Naive B cell (primary cell): Measurements from ENCODE around the gene ZNF48. TPM values are rescaled to one million over a fixed set of nuclear protein-coding genes. Genes with fewer than 3 reads are reported as not detected.

Experiments used
- ATAC-seq, 2 donors: fragments of 150-1000 bp; cut with Tn5 transposase; 2 replicates each; pipeline ENCODE4 v1.10.0; 2021; ENCODE audit warnings: low read depth in 2 of 2, mild to moderate bottlenecking in 2 of 2, moderate library complexity in 2 of 2
- DNase-seq: peaks from one replicate; pipeline ENCODE4 v3.0.0; 2022
- H3K27ac Mint-ChIP-seq, 6 donors: one replicate each; pipeline ENCODE4 v1.8.0; 2020 to 2022; ENCODE audit warnings: mild to moderate bottlenecking in 6 of 6, mixed read lengths in 6 of 6, moderate library complexity in 5 of 6, inconsistent platforms in 2 of 6
- H3K27me3 Mint-ChIP-seq, 3 donors: one replicate each; pipeline ENCODE4 v1.8.0; 2021 to 2022; ENCODE audit warnings: mixed read lengths in 3 of 3, mild to moderate bottlenecking in 1 of 3
- H3K36me3 Mint-ChIP-seq, 2 donors: one replicate each; pipeline ENCODE4 v1.8.0; 2020 to 2022; ENCODE audit warnings: mixed read lengths in 2 of 2, inconsistent platforms in 1 of 2, mild to moderate bottlenecking in 1 of 2
- H3K4me1 Mint-ChIP-seq, 3 donors: one replicate each; pipeline ENCODE4 v1.8.0; 2020 to 2022; ENCODE audit warnings: mixed read lengths in 3 of 3, inconsistent platforms in 1 of 3, mild to moderate bottlenecking in 1 of 3, moderate library complexity in 1 of 3
- H3K4me3 Mint-ChIP-seq, 8 donors: one replicate each; pipeline ENCODE4 v1.8.0; 2020 to 2022; ENCODE audit warnings: mild to moderate bottlenecking in 8 of 8, mixed read lengths in 8 of 8, moderate library complexity in 8 of 8, inconsistent platforms in 2 of 8
- H3K9me3 Mint-ChIP-seq, 7 donors: one replicate each; pipeline ENCODE4 v1.8.0; 2020 to 2022; ENCODE audit warnings: mixed read lengths in 7 of 7, mild to moderate bottlenecking in 5 of 7, inconsistent platforms in 2 of 7, moderate library complexity in 1 of 7
- polyA plus RNA-seq, 6 donors: library from polyadenylated mRNA; unstranded; fragments of 300-500 nt; fragmentation: Illumina TruSeq; gene quantifications; one replicate each; pipeline ENCODE4 v1.2.3, GENCODE V29; 2021; ENCODE audit warnings: low read depth in 6 of 6

ZNF48 gene
- polyA plus RNA-seq, 6 donors from 2014 or later = 3.4 to 9.9 (median 7.0) TPM

DNA sequence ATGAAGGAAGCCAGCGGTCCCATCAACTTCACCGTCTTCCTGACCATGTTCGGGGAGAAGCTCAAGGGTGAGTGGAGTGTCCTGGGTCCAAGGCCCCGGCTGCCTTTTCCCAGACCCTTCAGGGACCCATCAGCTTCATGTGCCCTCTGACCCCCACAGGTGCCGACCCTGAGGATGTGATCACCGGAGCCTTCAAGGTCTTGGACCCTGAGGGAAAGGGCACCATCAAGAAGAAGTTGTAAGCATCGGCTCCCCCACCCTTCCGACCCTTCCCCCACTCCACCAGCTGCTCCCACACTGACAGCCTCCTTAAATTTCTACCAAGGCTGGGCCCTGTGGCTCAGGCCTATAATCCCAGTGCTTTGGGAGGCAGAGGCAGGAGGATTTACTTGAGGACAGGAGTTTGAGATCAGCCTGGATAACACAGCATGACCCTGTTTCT lies 18.7 kb upstream of the ZNF48 start:
- no peaks in the 10 kb centered on the region for H3K27me3 Mint-ChIP-seq
- peaks cover 33 to 58% (median 52%) of the 10 kb centered on the region in 3 donors for H3K4me1 Mint-ChIP-seq
- no peaks in the 10 kb centered on the region for H3K9me3 Mint-ChIP-seq
- DNase-seq = no peak
- no peak for ATAC-seq
- H3K4me3 Mint-ChIP-seq = peak overlapping the region in 3 of 8 donors; percentile 15 to 76 (median 23)
- no peaks in the 10 kb centered on the region for H3K36me3 Mint-ChIP-seq
- peak overlapping the region; percentile 34 to 100 (median 85) for H3K27ac Mint-ChIP-seq

DNA sequence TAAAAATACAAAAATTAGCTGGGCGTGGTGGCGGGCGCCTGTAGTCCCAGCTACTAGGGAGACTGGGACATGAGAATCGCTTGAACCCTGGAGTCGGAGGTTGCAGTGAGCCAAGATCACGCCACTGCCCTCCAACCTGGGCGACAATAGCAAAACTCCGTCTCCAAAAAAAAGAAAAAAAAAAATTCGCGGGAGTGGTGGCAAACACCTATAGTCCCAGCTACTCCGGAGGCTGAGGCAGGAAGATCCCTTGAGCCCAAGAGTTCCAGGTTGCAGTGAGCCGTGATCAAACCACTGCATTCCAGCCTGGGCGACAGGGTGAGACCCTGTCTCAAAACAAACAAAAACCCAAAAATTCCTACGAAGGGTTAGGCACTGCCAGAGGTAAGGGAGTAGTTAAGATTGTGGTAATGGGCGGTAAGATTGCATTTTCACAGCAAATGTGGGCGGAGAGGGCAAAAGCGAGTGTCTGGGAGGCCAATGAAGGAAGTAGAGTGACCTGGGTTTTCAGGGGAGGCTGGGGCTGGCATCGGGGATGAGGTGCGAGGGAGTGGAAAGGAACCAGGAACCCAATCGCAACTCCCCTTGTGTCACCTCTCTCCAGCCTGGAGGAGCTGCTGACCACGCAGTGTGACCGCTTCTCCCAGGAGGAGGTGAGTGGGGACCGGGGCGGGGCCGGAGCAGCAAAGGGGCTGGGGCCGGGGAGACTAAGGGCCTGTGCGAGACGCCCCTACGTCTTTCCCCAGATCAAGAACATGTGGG lies 18.0 kb upstream of the ZNF48 start:
- Mint-ChIP-seq H3K9me3 (no peaks in the 10 kb centered on the region), H3K4me3 (peak overlapping the region; percentile 93 to 99 (median 97)), H3K4me1 (peaks cover 33 to 56% (median 52%) of the 10 kb centered on the region in 3 donors), H3K36me3 (no peaks in the 10 kb centered on the region), H3K27ac (peak overlapping the region; percentile 100), H3K27me3 (no peaks in the 10 kb centered on the region)
- DNase-seq (no peak), ATAC-seq (peak in 1 of 2 donors; percentile 0)

DNA sequence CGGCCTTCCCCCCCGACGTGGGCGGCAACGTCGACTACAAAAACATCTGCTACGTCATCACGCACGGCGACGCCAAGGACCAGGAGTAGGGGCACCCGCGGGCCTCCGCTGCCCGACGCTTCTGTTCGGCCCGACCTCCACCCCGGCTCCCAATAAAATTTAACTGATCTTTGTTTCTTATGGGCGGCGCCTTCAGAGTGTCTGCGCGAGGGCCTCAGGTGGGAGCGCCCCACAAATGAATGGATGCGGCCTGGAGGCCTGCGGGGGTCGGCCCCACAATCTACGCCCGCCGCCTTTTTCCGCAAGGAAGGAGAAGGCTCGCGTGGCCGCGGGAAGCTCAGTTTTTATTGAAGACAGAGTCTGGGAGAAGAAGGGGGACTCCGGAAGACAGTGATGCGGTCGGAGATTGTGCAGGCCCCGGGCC lies 17.4 kb upstream of the ZNF48 start:
- no peaks in the 10 kb centered on the region for H3K36me3 Mint-ChIP-seq
- no peaks in the 10 kb centered on the region for H3K27me3 Mint-ChIP-seq
- peak; percentile 89 for DNase-seq
- H3K9me3 Mint-ChIP-seq = no peaks in the 10 kb centered on the region
- peaks cover 39 to 58% (median 53%) of the 10 kb centered on the region in 3 donors for H3K4me1 Mint-ChIP-seq
- peak overlapping the region; percentile 93 to 99 (median 97) for H3K4me3 Mint-ChIP-seq
- peak overlapping the region; percentile 100 for H3K27ac Mint-ChIP-seq
- ATAC-seq = peak; percentile 55

DNA sequence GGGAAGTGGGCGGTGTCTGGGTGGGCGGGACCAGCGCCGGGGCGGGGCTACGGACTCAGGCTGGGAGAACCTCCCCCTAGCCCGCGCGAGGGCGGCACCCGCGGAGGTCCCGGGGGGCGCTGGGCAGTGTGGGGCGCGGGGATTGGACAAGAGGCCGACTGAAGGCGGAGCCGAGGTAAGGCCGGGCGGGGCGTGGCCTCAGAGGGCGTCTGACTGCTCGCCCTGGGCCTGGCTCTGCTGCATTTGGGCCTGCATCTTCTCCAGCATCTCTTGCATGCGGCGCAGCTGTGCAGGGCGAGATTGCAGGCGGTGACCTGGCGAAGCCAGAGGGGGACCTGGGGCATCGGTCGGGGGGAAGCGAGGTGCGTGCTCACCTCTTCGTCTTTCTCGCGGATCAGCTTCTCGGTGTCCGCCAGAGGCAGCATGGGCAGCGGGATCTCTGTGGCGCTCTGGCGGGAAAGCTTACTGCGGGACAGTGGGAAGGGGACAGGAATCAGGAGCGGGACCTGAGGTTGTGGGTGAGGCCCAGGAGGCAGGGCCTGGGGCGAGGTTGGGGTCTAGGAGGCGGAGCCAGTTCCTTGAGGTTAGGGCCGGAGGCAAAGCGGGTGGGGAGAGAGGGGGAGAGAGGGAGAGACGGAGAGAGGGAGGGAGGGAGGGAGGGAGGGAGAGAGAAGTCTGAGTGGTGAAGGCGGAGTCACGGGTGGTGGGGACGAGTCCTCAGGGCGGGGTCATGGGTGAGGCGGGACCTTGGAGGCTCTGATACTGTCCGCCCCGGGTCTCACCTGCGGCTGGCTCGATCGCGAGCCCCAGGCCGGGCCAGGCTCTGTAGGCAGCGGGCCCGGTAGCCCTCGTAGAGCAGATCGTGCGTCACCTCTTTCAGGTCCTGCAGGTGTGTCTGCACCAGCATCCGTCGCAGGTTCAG lies 16.7 kb upstream of the ZNF48 start:
- H3K9me3 Mint-ChIP-seq = no peaks in the 10 kb centered on the region
- DNase-seq = peak; percentile 99
- H3K27me3 Mint-ChIP-seq = no peaks in the 10 kb centered on the region
- H3K4me1 Mint-ChIP-seq = peaks cover 41 to 62% (median 53%) of the 10 kb centered on the region in 3 donors
- ATAC-seq = peak; percentile 78 to 80
- H3K36me3 Mint-ChIP-seq = no peaks in the 10 kb centered on the region
- peak overlapping the region; percentile 93 to 99 (median 97) for H3K4me3 Mint-ChIP-seq
- peak overlapping the region; percentile 100 for H3K27ac Mint-ChIP-seq

DNA sequence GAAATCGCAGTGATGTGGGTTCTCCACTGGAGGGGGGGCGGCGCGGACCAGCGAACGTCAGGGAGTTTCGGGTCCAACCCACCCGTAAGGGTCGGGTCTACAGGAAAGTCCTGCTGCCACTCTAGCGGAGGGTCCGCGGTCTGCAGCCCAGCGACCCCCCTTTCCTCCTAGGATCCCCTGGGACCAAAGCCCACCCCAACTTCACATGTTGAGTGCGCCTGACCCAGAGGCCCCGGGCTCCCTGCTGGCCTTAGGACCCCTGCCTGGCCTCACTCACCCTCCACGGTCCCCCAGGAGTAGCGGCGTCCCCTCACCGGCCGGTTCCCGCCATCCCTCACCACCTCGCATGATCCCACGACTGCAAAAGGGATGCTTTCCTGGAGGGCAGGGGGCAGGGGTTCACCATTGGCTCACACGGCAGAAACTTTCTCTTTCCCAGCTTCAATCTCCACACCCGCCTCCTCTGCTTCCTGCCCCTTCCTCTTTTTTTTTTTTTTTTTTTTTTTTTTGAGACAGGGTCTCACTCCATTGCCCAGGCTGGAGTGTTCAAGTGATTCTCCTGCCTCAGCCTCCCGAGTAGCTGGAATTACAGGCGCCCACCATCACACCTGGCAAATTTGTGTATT lies 15.9 kb upstream of the ZNF48 start:
- no peak for DNase-seq
- Mint-ChIP-seq H3K9me3 (no peaks in the 10 kb centered on the region), H3K4me3 (peak overlapping the region; percentile 93 to 99 (median 97)), H3K27ac (peak overlapping the region; percentile 97 to 100 (median 100)), H3K36me3 (no peaks in the 10 kb centered on the region), H3K27me3 (no peaks in the 10 kb centered on the region), H3K4me1 (peaks cover 45 to 64% (median 58%) of the 10 kb centered on the region in 3 donors)
- ATAC-seq = no peak

DNA sequence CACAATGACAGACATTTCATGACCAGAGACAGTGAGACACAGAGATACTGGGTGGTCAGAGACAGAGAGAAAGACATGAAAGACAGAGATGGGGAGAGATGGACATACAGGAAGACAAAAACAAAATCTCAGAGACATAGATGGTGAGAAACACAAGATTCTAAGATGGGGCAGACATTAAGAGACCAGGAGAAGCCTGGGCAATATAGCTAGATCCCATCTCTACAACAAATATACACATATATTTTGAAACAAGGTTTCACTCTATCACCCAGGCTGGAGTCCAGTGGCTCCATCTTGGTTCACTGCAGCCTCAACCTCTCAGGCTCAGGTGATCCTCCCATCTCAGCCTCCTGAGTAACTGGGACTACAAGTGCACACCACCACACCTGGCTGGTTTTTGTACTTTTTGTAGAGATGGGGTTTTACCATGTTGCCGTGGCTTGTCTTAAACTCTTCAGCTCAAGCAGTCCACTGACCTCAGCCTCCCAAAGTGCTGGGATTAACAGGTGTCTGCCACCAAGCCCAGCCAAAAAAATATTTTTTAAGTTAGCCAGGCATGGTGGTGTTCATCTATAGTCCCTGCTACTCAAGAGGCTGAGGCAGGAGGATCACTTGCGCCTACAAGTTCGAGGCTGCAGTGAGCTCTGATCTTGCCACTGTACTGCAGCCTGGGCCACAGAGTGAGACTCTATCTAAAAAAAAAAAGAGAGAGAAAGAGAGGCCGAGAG lies 15.0 kb upstream of the ZNF48 start:
- ATAC-seq (no peak), DNase-seq (no peak)
- Mint-ChIP-seq H3K9me3 (no peaks in the 10 kb centered on the region), H3K27ac (peak overlapping the region; percentile 21 to 100 (median 100)), H3K4me3 (peak overlapping the region; percentile 69 to 99 (median 96)), H3K27me3 (no peaks in the 10 kb centered on the region), H3K36me3 (no peaks in the 10 kb centered on the region), H3K4me1 (peaks cover 45 to 65% (median 58%) of the 10 kb centered on the region in 3 donors)

DNA sequence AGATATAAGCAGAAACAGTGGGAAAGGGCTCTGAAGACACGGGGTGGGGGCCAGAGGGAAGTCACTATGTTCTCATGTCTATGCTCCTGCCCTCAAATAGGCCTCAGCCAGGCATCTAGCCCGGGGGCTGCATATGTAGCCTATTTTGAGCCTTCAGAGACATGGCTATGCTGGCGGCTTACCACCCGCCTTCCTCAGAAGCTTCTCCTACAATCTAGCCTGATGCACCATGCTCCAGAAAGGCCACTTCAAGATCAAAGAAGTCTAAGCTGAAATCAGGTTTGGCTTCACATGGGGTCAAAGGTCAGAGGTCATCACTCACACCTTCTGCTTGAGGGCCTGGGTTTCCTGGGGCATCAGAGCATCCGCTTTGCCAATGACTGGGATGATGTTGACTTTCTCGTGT lies 14.4 kb upstream of the ZNF48 start:
- Mint-ChIP-seq H3K9me3 (no peaks in the 10 kb centered on the region), H3K36me3 (no peaks in the 10 kb centered on the region), H3K27ac (peak overlapping the region in 4 of 6 donors; percentile 5 to 100 (median 92)), H3K4me1 (peaks cover 45 to 63% (median 58%) of the 10 kb centered on the region in 3 donors), H3K4me3 (peak overlapping the region in 7 of 8 donors; percentile 42 to 94 (median 84)), H3K27me3 (no peaks in the 10 kb centered on the region)
- ATAC-seq (no peak), DNase-seq (no peak)

DNA sequence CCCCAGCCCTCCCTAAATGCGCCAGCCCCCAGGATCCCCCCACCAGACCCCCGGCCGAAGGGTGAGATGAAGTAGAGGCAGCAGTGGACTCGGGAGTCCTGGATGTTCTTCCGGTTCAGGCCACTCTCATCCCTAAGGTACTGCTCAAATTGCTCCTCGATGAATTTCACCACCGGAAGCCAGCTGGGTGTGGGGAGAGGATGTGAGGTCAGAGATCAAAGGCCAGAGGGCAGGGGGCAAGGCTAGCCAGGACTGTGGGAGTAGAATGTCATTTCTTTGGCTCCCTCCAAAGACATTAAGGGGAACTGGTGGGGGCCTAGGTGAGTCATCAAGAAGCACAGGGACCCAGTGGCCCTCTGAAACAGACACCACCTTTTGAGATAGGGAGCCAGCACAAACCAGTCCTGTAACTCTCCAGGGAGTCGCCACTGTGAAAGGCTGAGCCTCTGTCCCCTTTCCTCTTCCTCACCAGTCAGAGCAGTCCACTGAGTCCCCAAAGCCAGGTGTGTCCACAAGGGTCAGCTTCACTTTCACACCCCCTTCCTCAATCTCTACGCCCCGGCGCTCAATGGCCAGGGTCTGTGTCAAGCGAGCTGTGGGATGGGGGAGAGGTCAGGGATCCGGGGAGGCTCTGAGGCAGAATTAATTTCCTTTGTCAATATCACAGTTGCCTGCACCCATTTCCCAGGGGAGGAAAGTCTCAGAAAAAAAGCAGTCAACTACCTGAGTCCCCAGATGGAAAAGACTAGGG lies 13.8 kb upstream of the ZNF48 start:
- H3K27me3 Mint-ChIP-seq = no peaks in the 10 kb centered on the region
- peak overlapping the region; percentile 83 to 94 (median 92) for H3K4me3 Mint-ChIP-seq
- no peaks in the 10 kb centered on the region for H3K9me3 Mint-ChIP-seq
- H3K4me1 Mint-ChIP-seq = peaks cover 45 to 63% (median 58%) of the 10 kb centered on the region in 3 donors
- ATAC-seq = no peak
- no peak for DNase-seq
- H3K27ac Mint-ChIP-seq = peak overlapping the region; percentile 58 to 100 (median 85)
- no peaks in the 10 kb centered on the region for H3K36me3 Mint-ChIP-seq

DNA sequence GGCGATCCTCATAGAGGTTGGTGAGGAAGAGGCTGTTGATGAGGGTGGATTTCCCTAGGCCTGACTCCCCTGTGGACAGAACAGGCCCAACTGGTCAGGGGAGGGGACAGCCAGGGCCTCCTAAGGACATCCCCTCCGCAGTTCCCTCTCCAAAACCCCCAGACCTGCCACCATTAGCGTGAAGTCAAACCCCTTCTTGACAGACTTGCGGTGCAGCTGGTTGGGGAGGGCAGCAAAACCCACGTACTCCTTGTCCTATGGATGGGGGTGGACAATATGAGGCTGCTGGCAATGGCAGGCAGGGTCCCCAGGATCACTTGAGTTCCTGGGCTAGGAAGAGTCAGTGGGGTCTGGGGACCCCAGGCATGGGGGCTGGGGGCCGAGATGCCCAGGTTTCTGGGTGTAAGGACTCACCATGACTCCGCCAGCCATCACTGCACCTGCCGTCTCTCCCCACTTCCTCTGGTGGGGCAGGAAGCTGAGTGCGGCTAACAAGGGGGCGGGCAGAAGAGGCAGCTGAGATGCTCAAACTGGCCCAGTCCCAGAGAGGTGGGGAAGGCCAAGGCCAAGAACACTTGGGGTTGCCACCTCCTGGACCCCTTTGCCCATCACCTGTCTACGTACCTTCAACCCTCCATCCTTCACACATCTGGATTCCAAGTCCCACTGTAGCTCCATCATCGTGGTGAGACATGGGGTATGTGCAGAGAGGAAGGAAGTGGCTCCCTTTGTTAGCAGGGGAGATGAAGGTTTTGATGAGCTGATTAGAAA lies 12.9 kb upstream of the ZNF48 start, which contains the start of gene SEPTIN1:
TSS of gene SEPTIN1 (minus strand) at position 451 of the 771 bp plus-strand sequence. CDS start at position 432, 19 bp downstream.
- peak; percentile 29 for ATAC-seq
- Mint-ChIP-seq H3K27ac (peak within 1 kb of the TSS; percentile 86 to 100 (median 95)), H3K9me3 (no peaks in the 10 kb centered on the region), H3K4me3 (peak within 1 kb of the TSS; percentile 83 to 94 (median 92)), H3K27me3 (no peaks in the 10 kb centered on the region), H3K4me1 (peaks cover 42 to 56% (median 54%) of the 10 kb centered on the region in 3 donors), H3K36me3 (no peaks in the 10 kb centered on the region)
- peak; percentile 72 for DNase-seq

DNA sequence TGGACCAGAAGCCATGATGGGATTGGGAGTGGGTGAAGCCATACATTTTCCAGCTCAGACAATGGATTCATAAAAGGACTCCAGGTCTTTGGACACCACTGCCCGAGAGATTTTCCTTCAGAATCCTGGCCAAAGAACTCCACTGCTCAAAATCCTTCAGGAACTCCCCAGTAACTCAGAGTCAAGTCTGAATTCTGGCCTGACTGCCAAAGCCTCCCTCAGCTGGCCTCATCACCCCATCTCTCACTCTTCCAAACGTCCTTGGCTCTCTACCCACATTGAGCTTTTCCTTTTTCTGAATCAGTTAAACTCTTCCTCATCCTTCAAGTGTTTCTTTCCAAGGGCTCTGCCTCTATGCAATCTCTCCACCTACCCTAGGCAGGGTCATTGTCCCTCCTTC lies 11.7 kb upstream of the ZNF48 start:
- H3K4me3 Mint-ChIP-seq = peak overlapping the region; percentile 29 to 93 (median 72)
- DNase-seq = no peak
- H3K27me3 Mint-ChIP-seq = no peaks in the 10 kb centered on the region
- no peak for ATAC-seq
- peak overlapping the region in 3 of 6 donors; percentile 67 to 100 (median 89) for H3K27ac Mint-ChIP-seq
- no peaks in the 10 kb centered on the region for H3K9me3 Mint-ChIP-seq
- no peaks in the 10 kb centered on the region for H3K36me3 Mint-ChIP-seq
- H3K4me1 Mint-ChIP-seq = peaks cover 31 to 46% (median 41%) of the 10 kb centered on the region in 3 donors

DNA sequence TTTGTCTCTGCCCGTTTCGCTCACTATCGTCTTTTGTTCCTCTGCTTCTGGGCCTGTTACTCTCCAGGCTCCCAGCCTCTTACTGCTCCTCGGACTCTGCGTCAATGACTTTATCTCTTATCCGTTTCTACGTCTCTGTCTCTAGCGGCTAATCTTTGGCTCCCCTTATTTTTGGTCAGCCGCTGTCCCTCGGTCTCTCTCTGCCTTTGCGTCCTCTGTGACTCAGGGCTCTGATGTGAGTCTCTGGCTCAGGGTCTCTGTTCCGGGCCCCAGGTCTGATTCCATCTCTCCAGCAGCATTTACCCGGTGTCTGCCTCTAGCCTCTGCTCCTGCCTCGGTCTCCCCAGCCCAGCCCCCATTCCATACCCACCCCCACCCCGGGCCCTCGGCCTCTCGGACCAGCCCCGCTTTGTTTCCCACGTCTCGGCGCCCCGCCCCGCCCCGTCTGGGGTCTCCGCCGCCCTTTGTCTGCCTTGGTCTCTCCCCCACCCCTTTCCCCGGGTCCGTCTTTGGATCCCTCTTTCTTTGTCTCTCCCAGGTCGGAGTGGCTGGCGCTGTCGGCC lies 547 bp upstream of the ZNF48 start:
- H3K4me1 Mint-ChIP-seq = peaks cover 23 to 38% (median 28%) of the 10 kb centered on the region in 3 donors
- no peaks in the 10 kb centered on the region for H3K27me3 Mint-ChIP-seq
- H3K9me3 Mint-ChIP-seq = no peaks in the 10 kb centered on the region
- ATAC-seq (no peak), DNase-seq (no peak)
- H3K27ac Mint-ChIP-seq = peak overlapping the region in 4 of 6 donors; percentile 49 to 95 (median 72)
- H3K4me3 Mint-ChIP-seq = peak overlapping the region; percentile 77 to 97 (median 90)
- H3K36me3 Mint-ChIP-seq = no peaks in the 10 kb centered on the region
